Stimulated activated CD8-positive, alpha-beta memory T cell treated with anti-CD3 and anti-CD28 coated beads, Interleukin-15, amount 100 ng/mL, for 24 hours (primary cell): ENCODE data around the gene BANK1.

Experiments used
- DNase-seq: peaks from one replicate; pipeline ENCODE4 v3.0.0-alpha.2; 2020; ENCODE audit warnings: low read depth

BANK1 gene

GRCh38 chr4:101790521-101791181 is at the start of gene BANK1:
TSS of gene BANK1 (plus strand) at chr4:101790730. CDS start at chr4:101790881, 151 bp downstream.
- DNase-seq: no peak

- no peak for DNase-seq
Observed at GRCh38 chr4:101753721-101754120, 36.8 kb upstream of the BANK1 start.

- DNase-seq: no peak
Observed at GRCh38 chr4:101756181-101756580, 34.3 kb upstream of the BANK1 start.

- DNase-seq: no peak
Observed at GRCh38 chr4:101761405-101761804, 29.1 kb upstream of the BANK1 start.

- no peak for DNase-seq
Observed at GRCh38 chr4:101762025-101762424, 28.5 kb upstream of the BANK1 start.

GRCh38 chr4:101762534-101762933 is 28.0 kb upstream of the BANK1 start:
- DNase-seq: no peak

GRCh38 chr4:101763576-101763975 is 27.0 kb upstream of the BANK1 start:
- DNase-seq: no peak

GRCh38 chr4:101774807-101775206 is 15.7 kb upstream of the BANK1 start:
- no peak for DNase-seq

- no peak for DNase-seq
Observed at GRCh38 chr4:101777431-101777830, 13.1 kb upstream of the BANK1 start.

- no peak for DNase-seq
Observed at GRCh38 chr4:101780284-101780683, 10.2 kb upstream of the BANK1 start.

GRCh38 chr4:101782546-101782945 is 8.0 kb upstream of the BANK1 start:
- no peak for DNase-seq

- DNase-seq: no peak
Observed at GRCh38 chr4:101784957-101785356, 5.6 kb upstream of the BANK1 start.

- no peak for DNase-seq
Observed at GRCh38 chr4:101785486-101785885, 5.0 kb upstream of the BANK1 start.

- no peak for DNase-seq
Observed at GRCh38 chr4:101787701-101788316, 2.7 kb upstream of the BANK1 start.

- no peak for DNase-seq
Observed at GRCh38 chr4:101791182-101791558, 640 bp downstream of the BANK1 start.

- no peak for DNase-seq
Observed at GRCh38 chr4:101792056-101792590, 1.6 kb downstream of the BANK1 start.

GRCh38 chr4:101793397-101793796 is 2.9 kb downstream of the BANK1 start:
- no peak for DNase-seq

- no peak for DNase-seq
Observed at GRCh38 chr4:101794806-101795205, 4.3 kb downstream of the BANK1 start.

GRCh38 chr4:101795704-101796103 is 5.2 kb downstream of the BANK1 start:
- no peak for DNase-seq

GRCh38 chr4:101801958-101802357 is 11.4 kb downstream of the BANK1 start:
- no peak for DNase-seq

GRCh38 chr4:101806914-101807313 is 16.4 kb downstream of the BANK1 start:
- no peak for DNase-seq

- DNase-seq: no peak
Observed at GRCh38 chr4:101807351-101807750, 16.8 kb downstream of the BANK1 start.

GRCh38 chr4:101813604-101814003 is 23.1 kb downstream of the BANK1 start:
- DNase-seq: no peak

GRCh38 chr4:101818362-101818761 is 27.8 kb downstream of the BANK1 start:
- DNase-seq: no peak
